Naive thymus-derived CD4-positive, alpha-beta T cell (primary cell): ENCODE data around the gene RDH12. TPM values are rescaled to one million over a fixed set of nuclear protein-coding genes. Genes with fewer than 3 reads are reported as not detected.
A peak's percentile ranks its signal among the peaks of the same experiment; 100 is the strongest.

Experiments used
- ATAC-seq: fragments of 150-1000 bp; cut with Tn5 transposase; 2 replicates; pipeline ENCODE4 v1.10.0; 2021; ENCODE audit warnings: mild to moderate bottlenecking, moderate library complexity
- CTCF ChIA-PET: fragments of 350-600 bp; sonication (Branson Sonifier 250); formaldehyde crosslinking; loops from one replicate; lab custom pipeline; 2021; ENCODE audit warnings: antibody characterized with exemption; lab: Charles Lee
- POLR2A ChIA-PET: fragments of 350-600 bp; sonication (Branson Sonifier 250); formaldehyde crosslinking; loops from one replicate; lab custom pipeline; 2021; ENCODE audit warnings: antibody characterized with exemption, inconsistent platforms; lab: Charles Lee
- DNase-seq, 9 donors: peaks; one replicate each; pipeline versions ENCODE4 v3.0.0 to v3.0.0-alpha.2; 2020 to 2022; ENCODE audit warnings: mixed read lengths in 1 of 9
- H3K27ac ChIP-seq: one replicate; pipeline ENCODE4 v1.7.0; 2013; ENCODE audit warnings: mild to moderate bottlenecking, low read depth, low read length, moderate library complexity
- H3K27me3 ChIP-seq, 2 donors: one replicate each; pipeline ENCODE4 v1.7.0; 2013; ENCODE audit warnings: low read length in 2 of 2, mild to moderate bottlenecking in 2 of 2, moderate library complexity in 2 of 2; ENCODE audit not compliant: control insufficient read depth in 2 of 2, insufficient read depth in 2 of 2
- H3K36me3 ChIP-seq, 3 experiments: 1 replicate in 2 of 3; 2 replicates in 1 of 3; pipeline ENCODE4 v1.7.0; 2013; ENCODE audit warnings: low read length in 3 of 3, mild to moderate bottlenecking in 3 of 3, moderate library complexity in 1 of 3; ENCODE audit not compliant: insufficient read depth in 3 of 3, control insufficient read depth in 2 of 3
- H3K4me1 ChIP-seq, 2 donors: one replicate each; pipeline ENCODE4 v1.7.0; 2013; ENCODE audit warnings: low read length in 2 of 2, mild to moderate bottlenecking in 2 of 2, moderate library complexity in 1 of 2; ENCODE audit not compliant: control insufficient read depth in 2 of 2, insufficient read depth in 2 of 2
- H3K4me3 ChIP-seq: 2 replicates; pipeline ENCODE4 v1.7.0; 2013; ENCODE audit warnings: mild to moderate bottlenecking, low read length
- H3K9me3 ChIP-seq, 3 experiments: 1 replicate in 2 of 3; 2 replicates in 1 of 3; pipeline ENCODE4 v1.7.0; 2013; ENCODE audit warnings: low read length in 3 of 3; ENCODE audit not compliant: control insufficient read depth in 2 of 3
- H3K27ac Mint-ChIP-seq, 9 donors: one replicate each; pipeline ENCODE4 v1.8.0; 2020 to 2022; ENCODE audit warnings: mixed read lengths in 9 of 9, mild to moderate bottlenecking in 8 of 9, moderate library complexity in 5 of 9, inconsistent platforms in 2 of 9
- H3K27me3 Mint-ChIP-seq, 5 donors: one replicate each; pipeline ENCODE4 v1.8.0; 2021 to 2022; ENCODE audit warnings: mixed read lengths in 5 of 5, mild to moderate bottlenecking in 1 of 5
- H3K36me3 Mint-ChIP-seq, 5 donors: one replicate each; pipeline ENCODE4 v1.8.0; 2020 to 2022; ENCODE audit warnings: mixed read lengths in 5 of 5, mild to moderate bottlenecking in 3 of 5, inconsistent platforms in 1 of 5
- H3K4me1 Mint-ChIP-seq, 7 donors: one replicate each; pipeline ENCODE4 v1.8.0; 2020 to 2022; ENCODE audit warnings: mixed read lengths in 7 of 7, mild to moderate bottlenecking in 3 of 7, inconsistent platforms in 1 of 7
- H3K4me3 Mint-ChIP-seq, 10 donors: one replicate each; pipeline ENCODE4 v1.8.0; 2020 to 2022; ENCODE audit warnings: mild to moderate bottlenecking in 10 of 10, mixed read lengths in 10 of 10, moderate library complexity in 6 of 10, inconsistent platforms in 2 of 10
- H3K9me3 Mint-ChIP-seq, 11 donors: one replicate each; pipeline ENCODE4 v1.8.0; 2020 to 2022; ENCODE audit warnings: mixed read lengths in 11 of 11, mild to moderate bottlenecking in 4 of 11, inconsistent platforms in 1 of 11, moderate library complexity in 1 of 11
- intact Hi-C, 2 donors: fragments of 100-400 bp; cut with micrococcal nuclease; formaldehyde crosslinking; loops; one replicate each; pipeline ENCODE4 v1.15.1; 2023
- polyA plus RNA-seq, 2 donors: library from polyadenylated mRNA; unstranded; fragments of 300-500 nt; fragmentation: Illumina TruSeq; gene quantifications; one replicate each; pipeline ENCODE4 v1.2.3, GENCODE V29; 2021
- total RNA-seq, 6 experiments: library from RNA in 5 of 6; stranded (reverse) in 5 of 6; gene quantifications; 1 replicate in 5 of 6; 2 replicates in 1 of 6; pipeline ENCODE4 v1.2.3 and lab custom pipeline; 2021 to 2026

The RDH12 gene
- total and polyA plus RNA-seq, 7 experiments from 2014 or later, result 0.10 to 0.31 TPM; not detected in 5

GRCh38 chr14:67668559-67668958 is 33.1 kb upstream of the RDH12 start:
- Histone ChIP-seq H3K27ac (no peak overlapping the region), H3K36me3 (no peaks in the 10 kb centered on the region), H3K4me1 (peaks cover 16 to 17% of the 10 kb centered on the region in 2 donors), H3K27me3 (no peaks in the 10 kb centered on the region), H3K9me3 (no peaks in the 10 kb centered on the region), H3K4me3 (no peak overlapping the region)
- no peak for DNase-seq
- ChIA-PET CTCF (interaction anchor here (1.2 to 1.6 kb wide), 3 partner anchors 14 to 241 kb away, joined by 3 to 6 read pairs (median 4); no protein-coding TSS in a partner anchor), POLR2A (interaction anchor here (0.5 to 0.7 kb wide), 2 partner anchors 29 to 1271 kb away, joined by 3 read pairs; no protein-coding TSS in a partner anchor)
- Mint-ChIP-seq H3K27me3 (no peaks in the 10 kb centered on the region), H3K27ac (peak overlapping the region in 5 of 9 donors; percentile 3 to 78 (median 64)), H3K4me3 (peak overlapping the region in 1 of 10 donors; percentile 4), H3K9me3 (no peaks in the 10 kb centered on the region), H3K36me3 (peaks cover 0 to 8% (median 0%) of the 10 kb centered on the region in 5 donors), H3K4me1 (peaks cover 40 to 86% (median 71%) of the 10 kb centered on the region in 7 donors)
- intact Hi-C loops, result loop anchor here in 1 of 2 donors (5.0 kb wide), 1 partner anchor 141 kb away; no protein-coding TSS in a partner anchor
- ATAC-seq, result peak; percentile 64

DNA sequence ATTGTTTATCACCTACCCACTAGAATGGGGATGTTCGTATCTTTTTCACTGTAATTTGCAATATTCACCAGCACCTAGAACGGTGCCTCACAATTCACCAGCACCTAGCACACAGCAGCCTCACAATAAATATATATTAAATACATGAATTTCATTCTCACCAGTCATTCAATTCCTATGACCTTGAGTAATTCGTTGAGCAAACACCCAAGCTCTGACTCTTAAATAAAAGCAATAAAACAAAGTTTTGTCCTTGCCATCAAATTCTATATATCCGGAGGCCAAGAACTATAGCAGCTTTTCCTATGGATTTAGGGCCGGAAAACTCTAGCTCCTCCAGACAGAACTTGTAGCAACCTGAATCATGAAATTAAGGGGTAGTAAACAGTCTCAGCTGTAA is 28.2 kb upstream of the RDH12 start:
- ChIA-PET POLR2A (interaction anchor here (0.7 to 3.1 kb wide), 4 partner anchors 11 to 73 kb away, joined by 3 to 14 read pairs (median 6); partner anchors contain the start of gene PIGH), CTCF (interaction anchor here (1.6 to 1.9 kb wide), 2 partner anchors 31 to 55 kb away, joined by 7 to 8 read pairs; no protein-coding TSS in a partner anchor)
- H3K36me3 ChIP-seq, result peaks cover 0 to 18% (median 4%) of the 10 kb centered on the region in 3 experiments
- Mint-ChIP-seq H3K27ac (peak overlapping the region; percentile 76 to 96 (median 88)), H3K36me3 (peaks cover 0 to 6% (median 5%) of the 10 kb centered on the region in 5 donors), H3K27me3 (no peaks in the 10 kb centered on the region), H3K9me3 (no peaks in the 10 kb centered on the region), H3K4me1 (peaks cover 29 to 73% (median 66%) of the 10 kb centered on the region in 7 donors), H3K4me3 (peak overlapping the region; percentile 91 to 96 (median 93))
- no peaks in the 10 kb centered on the region for H3K27me3 ChIP-seq
- intact Hi-C loops, result no loop called here
- H3K27ac ChIP-seq, result peak overlapping the region; percentile 95
- DNase-seq, result no peak
- peaks cover 17 to 25% of the 10 kb centered on the region in 2 donors for H3K4me1 ChIP-seq
- H3K9me3 ChIP-seq, result no peaks in the 10 kb centered on the region
- ATAC-seq, result no peak
- H3K4me3 ChIP-seq, result peak overlapping the region; percentile 65

DNA sequence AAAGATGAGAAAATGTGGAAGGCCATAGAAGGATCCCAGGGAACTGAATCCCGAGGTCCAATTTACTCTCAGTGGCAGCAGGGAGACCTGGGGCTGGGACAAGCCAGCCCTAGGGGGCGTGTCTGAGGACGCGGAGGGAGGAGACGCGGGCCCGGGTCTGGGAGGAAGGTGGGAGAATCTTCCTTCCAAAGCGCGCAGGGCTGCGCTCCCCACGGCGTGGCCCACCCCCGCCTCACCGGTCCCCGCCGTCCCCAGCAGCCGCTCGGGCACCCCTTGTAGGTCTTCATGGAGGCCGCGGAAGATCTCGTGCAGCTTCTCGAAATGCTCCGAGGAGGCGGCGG is 27.6 kb upstream of the RDH12 start:
- POLR2A ChIA-PET, result interaction anchor here (0.6 to 3.1 kb wide), 6 partner anchors 8 to 74 kb away, joined by 3 to 14 read pairs (median 6); partner anchors contain the start of genes PIGH and RDH11
- Mint-ChIP-seq H3K9me3 (no peaks in the 10 kb centered on the region), H3K27me3 (no peaks in the 10 kb centered on the region), H3K4me1 (peaks cover 25 to 67% (median 61%) of the 10 kb centered on the region in 7 donors), H3K36me3 (peaks cover 0 to 10% (median 5%) of the 10 kb centered on the region in 5 donors), H3K4me3 (peak overlapping the region; percentile 91 to 96 (median 93)), H3K27ac (peak overlapping the region; percentile 76 to 96 (median 88))
- Histone ChIP-seq H3K4me1 (peaks cover 17 to 21% of the 10 kb centered on the region in 2 donors), H3K27me3 (no peaks in the 10 kb centered on the region), H3K4me3 (peak overlapping the region; percentile 65), H3K27ac (peak overlapping the region; percentile 95), H3K36me3 (peaks cover 0 to 21% (median 4%) of the 10 kb centered on the region in 3 experiments), H3K9me3 (no peaks in the 10 kb centered on the region)
- peak in 3 of 9 donors; percentile 45 to 72 (median 48) for DNase-seq
- CTCF ChIA-PET, result interaction anchor here (1.1 to 1.9 kb wide), 2 partner anchors 30 to 55 kb away, joined by 3 to 8 read pairs; no protein-coding TSS in a partner anchor
- ATAC-seq, result peak; percentile 71
- intact Hi-C loops, result loop anchor here (1.0 to 2.0 kb wide), 12 partner anchors 21 to 1937 kb away; partner anchors contain the start of genes ATP6V1D (in 2 of the 2), PIGH (in 2 of the 2), RDH11 (in 2 of the 2) and ARG2 (in 1 of the 2)

- peak within 1 kb of the TSS; percentile 95 for H3K27ac ChIP-seq
- no peaks in the 10 kb centered on the region for H3K27me3 Mint-ChIP-seq
- H3K9me3 ChIP-seq, result no peaks in the 10 kb centered on the region
- intact Hi-C loops, result loop anchor here (1.0 to 2.0 kb wide), 12 partner anchors 21 to 1936 kb away; partner anchors contain the start of genes ATP6V1D (in 2 of the 2), PIGH (in 2 of the 2), RDH11 (in 2 of the 2) and ARG2 (in 1 of the 2)
- peak; percentile 95 for ATAC-seq
- ChIA-PET POLR2A (interaction anchor here (0.6 to 3.1 kb wide), 9 partner anchors 8 to 74 kb away, joined by 3 to 14 read pairs (median 5); partner anchors contain the start of genes PIGH and RDH11), CTCF (interaction anchor here (1.1 to 1.9 kb wide), 2 partner anchors 29 to 56 kb away, joined by 3 to 8 read pairs; no protein-coding TSS in a partner anchor)
- peak within 1 kb of the TSS; percentile 82 to 96 (median 92) for H3K27ac Mint-ChIP-seq
- peak; percentile 71 to 84 (median 80) for DNase-seq
- no peaks in the 10 kb centered on the region for H3K27me3 ChIP-seq
- peak within 1 kb of the TSS; percentile 65 for H3K4me3 ChIP-seq
- H3K4me1 Mint-ChIP-seq, result peaks cover 22 to 62% (median 55%) of the 10 kb centered on the region in 7 donors
- peak within 1 kb of the TSS; percentile 91 to 96 (median 93) for H3K4me3 Mint-ChIP-seq
- H3K9me3 Mint-ChIP-seq, result no peaks in the 10 kb centered on the region
- H3K36me3 Mint-ChIP-seq, result peaks cover 0 to 10% (median 5%) of the 10 kb centered on the region in 5 donors
- H3K4me1 ChIP-seq, result peaks cover 17 to 21% of the 10 kb centered on the region in 2 donors
- H3K36me3 ChIP-seq, result peaks cover 0 to 21% (median 4%) of the 10 kb centered on the region in 3 experiments
These were observed 27.0 kb upstream of the RDH12 start, which contains the start of gene VTI1B for GRCh38 chr14:67674480-67675218. VTI1B (minus strand) TSS chr14:67674632; CDS start chr14:67674489, 143 bp downstream.

DNA sequence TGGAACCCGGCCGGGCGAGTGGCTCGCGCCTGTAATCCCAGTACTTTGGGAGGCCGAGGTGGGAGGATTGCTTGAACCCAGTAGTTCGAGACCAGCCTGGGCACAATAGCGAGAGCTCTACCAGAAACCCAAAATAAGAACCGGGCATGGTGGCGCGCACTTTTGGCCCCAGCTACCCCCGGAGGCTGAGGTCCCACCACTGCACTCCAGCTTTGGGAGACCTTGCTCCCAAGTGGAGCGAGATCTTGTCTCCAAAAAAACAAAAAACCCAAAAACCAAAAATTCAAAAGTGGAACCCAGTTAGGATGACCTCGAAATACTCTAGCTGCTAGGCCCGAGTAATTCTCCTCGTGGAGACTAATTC is 26.5 kb upstream of the RDH12 start:
- no peaks in the 10 kb centered on the region for H3K27me3 Mint-ChIP-seq
- H3K4me1 Mint-ChIP-seq, result peaks cover 20 to 57% (median 50%) of the 10 kb centered on the region in 7 donors
- ChIA-PET POLR2A (interaction anchor here (0.6 to 3.1 kb wide), 5 partner anchors 17 to 75 kb away, joined by 3 to 14 read pairs (median 7); partner anchors contain the start of genes PIGH and RDH11), CTCF (interaction anchor here (1.1 kb wide), 1 partner anchor 29 kb away, joined by 3 read pairs; no protein-coding TSS in a partner anchor)
- intact Hi-C loops, result loop anchor here (2.0 kb wide), 3 partner anchors 30 to 1936 kb away; partner anchors contain the start of genes PIGH (in 1 of the 2) and SUSD6 (in 1 of the 2)
- ATAC-seq, result no peak
- H3K36me3 Mint-ChIP-seq, result peaks cover 0 to 10% (median 5%) of the 10 kb centered on the region in 5 donors
- H3K9me3 ChIP-seq, result no peaks in the 10 kb centered on the region
- H3K4me3 Mint-ChIP-seq, result peak overlapping the region; percentile 89 to 96 (median 93)
- peak overlapping the region; percentile 65 for H3K4me3 ChIP-seq
- no peak for DNase-seq
- H3K4me1 ChIP-seq, result peaks cover 17 to 21% of the 10 kb centered on the region in 2 donors
- H3K27ac ChIP-seq, result peak overlapping the region; percentile 95
- H3K36me3 ChIP-seq, result peaks cover 0 to 21% (median 4%) of the 10 kb centered on the region in 3 experiments
- peak overlapping the region; percentile 66 to 96 (median 92) for H3K27ac Mint-ChIP-seq
- H3K27me3 ChIP-seq, result no peaks in the 10 kb centered on the region
- no peaks in the 10 kb centered on the region for H3K9me3 Mint-ChIP-seq
